Activated T-cell treated with anti-CD3 and anti-CD28 coated beads for 48 hours (primary cell): ENCODE results near the gene MCCD1.

Experiments
- DNase-seq: peaks from one replicate; pipeline ENCODE4 v3.0.0-alpha.2; 2020; ENCODE audit warnings: low read depth

The MCCD1 gene

DNA sequence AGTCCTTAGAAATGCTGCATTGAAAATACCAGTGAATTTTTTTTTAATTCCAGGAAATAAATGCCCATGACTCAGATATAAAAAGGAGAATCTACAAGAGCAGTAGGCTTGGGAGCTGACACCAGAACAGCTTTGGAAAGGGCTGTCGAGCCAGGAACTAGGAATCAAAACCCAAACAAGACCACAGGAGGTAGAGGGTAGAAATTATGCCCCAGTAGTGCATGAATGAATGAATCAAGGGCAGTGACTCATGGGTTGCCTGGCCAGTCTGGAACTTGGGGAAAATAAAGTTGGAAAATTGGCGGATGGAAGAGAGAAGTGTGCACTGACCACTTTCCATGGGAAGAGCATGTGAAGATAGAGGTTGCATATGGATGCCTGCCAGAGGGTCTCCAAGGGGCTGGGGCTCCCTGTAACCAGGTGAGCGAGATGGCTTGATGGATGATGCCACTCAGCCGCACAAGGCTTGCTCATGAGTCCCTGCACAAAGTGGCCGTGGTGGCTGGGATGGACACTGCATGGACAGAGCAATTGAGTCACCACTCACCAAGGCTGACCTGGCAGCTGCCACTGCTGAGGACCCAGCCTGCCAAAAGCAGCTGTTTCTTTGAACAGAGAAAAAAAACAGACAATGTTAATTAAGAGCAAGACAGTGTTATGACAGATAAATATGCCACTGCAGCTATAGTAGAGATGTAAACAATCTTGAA is 15.2 kb upstream of the MCCD1 start:
- DNase-seq, result no peak

DNA sequence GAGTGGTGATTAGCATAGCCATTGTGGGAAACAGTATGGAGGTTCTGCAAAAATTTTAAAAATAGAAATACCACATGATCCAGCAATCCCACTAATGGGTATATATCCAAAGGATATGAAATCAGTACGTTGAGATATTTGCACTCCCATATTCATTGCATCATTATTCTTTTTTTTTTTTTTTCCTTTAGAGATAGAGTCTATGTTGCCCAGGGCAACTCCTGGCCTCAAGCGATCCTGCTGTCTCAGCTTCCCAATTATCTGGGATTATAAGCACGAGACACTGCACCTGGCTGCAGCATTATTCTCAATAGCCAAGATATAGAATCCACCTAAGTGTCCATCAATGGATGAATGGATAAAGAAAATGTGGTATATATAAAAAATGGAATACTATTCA is 6.9 kb upstream of the MCCD1 start:
- no peak for DNase-seq

DNA sequence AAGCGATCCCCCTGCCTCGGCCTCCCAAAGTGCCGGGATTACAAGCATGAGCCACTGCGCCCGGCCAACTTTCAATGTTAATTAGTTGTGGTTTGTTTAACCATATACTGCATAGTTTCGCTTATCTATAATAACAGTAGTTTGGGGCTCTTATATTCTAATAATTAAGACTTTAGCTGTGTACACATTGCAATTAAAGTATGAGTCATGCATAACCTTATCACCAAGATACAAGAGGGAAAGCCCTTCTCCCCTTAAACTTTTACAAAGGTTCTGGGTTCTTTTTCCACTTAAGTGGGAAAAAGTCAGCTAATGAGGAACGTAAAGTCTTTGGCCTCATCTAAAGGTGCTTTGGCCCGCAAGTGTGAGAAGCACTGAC is 3.2 kb upstream of the MCCD1 start:
- DNase-seq, result no peak

DNA sequence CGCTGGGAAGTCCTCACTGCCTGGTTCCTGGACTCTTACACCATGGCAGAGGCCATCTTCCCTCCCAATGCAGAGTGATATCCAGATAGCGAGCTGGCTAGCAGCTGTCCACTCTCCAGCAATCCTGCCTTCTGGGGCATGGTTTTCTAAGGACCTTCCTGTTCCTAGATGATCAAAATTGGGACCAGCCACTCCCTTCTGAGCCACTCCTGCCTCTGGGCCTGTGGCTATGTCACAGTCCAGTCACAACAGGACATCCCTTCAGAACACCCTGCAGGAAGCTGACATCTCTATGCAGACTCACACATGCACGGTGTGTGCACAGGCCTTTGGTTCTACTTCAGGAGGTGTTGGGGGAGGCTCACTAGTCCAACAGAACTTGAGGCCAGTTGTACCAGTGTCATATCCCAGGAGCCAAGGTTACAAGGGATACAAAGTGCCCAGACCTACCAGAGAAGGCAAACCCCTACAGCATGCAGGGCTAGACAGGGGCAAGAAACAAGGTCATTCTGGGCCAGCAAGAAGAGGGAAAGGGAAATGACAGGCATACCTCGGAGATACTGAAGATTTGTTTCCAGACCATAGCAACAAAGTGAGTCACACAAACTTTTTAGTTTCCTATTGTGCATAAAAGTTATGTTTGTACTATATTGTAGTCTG is 2.7 kb upstream of the MCCD1 start:
- DNase-seq, result no peak

DNA sequence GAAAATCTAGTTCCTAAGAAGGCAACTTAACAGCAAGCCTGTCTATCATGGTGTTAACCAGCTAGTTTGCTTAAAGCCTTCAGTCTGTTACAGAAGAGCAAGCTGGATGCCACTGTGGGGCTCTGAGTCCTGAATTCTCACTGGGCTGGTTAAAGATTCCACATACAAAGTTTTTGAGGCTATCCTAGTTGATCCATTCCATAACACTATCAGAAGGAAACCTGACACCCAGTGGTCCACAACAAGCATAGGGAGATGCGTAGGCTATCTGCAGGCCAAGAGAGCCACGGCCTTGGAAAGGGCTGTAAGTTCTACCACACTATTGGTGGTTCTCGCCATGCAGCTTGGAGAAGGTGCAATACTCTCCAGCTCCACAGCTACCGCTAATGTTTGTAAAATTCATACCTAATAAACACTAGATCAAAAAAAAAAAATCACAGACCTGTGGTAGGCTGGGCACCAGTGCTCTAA is 420 bp upstream of the MCCD1 start:
- no peak for DNase-seq

DNA sequence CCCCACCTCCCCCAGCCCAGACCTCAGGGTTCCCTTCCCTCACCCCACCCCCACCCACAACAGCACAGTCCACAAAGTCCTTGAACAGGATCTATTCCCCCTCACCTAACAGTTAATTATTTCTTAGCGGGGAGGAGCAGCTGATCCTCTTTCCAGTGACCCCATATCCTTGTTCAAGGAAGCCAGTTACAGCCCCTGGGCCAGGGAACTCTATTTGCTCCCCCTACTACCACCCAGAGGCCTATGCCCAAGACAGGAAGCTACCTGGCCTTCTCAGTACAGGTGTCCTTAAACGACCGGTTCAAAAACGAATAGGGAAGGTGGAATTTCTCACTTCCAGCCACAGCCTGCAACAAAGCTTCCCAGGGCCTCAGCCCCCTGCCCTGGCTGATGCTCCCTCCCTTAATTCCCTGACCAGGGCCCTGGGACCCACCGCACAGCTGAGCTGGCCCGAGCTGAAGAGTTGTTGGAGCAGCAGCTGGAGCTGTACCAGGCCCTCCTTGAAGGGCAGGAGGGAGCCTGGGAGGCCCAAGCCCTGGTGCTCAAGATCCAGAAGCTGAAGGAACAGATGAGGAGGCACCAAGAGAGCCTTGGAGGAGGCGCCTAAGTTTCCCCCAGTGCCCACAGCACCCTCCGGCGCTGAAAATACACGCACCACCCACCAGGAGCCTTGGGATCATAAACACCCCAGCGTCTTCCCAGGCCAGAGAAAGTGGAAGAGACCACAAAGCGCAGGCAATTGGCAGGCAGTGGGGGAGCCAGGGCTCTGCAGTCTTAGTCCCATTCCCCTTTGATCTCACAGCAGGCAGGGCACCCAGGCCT is 778 bp downstream of the MCCD1 start:
- no peak for DNase-seq

DNA sequence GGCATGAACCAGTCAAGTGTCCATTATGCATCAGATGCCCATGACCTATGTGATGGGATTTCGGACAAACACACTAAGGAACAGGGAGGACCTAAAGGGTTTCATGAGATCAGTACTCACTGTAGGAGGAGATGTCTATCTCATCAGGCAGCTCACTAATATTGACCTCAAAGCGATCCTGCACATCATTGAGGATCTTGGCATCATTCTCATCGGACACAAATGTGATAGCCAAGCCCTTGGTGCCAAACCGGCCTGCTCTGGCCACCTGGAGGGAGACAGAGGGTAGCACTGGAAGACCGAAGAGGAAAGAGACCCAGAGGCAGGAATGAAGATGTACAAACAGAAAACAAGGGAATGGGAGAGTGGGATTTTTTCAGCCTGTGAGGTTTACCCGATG is 1.9 kb downstream of the MCCD1 start:
- DNase-seq, result no peak

DNA sequence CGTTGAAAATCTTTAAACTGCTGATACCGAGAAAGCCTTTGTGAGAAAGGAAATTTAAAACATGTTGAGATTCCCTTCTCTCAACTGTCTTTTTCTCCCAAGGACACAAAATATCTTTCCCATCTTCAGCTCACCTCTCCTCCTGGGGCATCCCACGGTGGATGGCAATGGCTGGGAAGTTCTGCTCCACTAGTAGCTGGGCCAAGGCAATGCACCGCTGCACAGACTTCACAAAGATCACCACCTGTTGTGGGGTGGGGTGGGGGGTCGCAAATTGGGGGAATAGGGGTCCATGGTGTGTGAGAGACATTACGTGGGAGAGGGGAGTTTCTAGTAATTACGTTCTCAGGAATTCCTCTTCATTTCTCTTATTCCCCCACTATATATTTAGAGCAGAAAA is 2.4 kb downstream of the MCCD1 start:
- no peak for DNase-seq

DNA sequence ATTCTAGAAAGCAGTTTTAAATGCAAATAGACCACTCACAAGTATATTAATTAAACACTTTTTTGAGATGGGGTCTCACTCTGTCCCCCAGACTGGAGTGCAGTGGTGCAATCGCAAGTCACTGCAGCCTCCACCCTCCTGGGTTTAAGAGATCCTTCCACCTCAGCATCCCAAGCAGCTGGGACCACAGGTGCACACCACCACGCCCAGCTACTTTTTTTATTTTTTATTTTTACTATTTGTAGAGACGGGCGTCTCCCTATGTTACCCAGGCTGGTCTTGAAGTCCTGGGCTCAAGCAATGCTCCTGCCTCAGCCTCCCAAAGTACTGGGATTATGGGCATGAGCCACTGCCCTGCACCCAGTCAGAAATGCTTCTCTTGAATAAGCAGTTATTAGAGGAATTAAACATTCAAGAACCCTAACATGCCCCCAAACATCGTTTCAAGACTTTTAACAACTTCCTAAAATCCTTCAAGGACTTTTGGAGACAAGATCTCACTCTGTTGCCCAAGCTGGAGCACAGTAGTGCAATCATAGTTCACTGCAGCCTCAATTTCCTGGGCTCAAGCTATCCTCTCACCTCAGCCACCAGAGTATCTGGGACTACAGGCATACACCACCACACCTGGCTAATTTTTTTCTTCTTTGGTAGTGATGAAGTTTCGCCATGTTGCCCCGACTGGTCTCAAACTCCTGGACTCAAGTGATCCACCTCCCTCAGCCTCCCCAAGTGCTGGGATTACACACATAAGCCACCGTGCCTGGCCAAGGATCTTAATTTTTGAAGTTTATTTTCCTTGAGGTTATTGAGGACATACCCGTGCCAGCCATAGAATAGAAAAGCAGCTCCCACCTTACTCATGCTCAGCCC is 3.2 kb downstream of the MCCD1 start:
- no peak for DNase-seq

DNA sequence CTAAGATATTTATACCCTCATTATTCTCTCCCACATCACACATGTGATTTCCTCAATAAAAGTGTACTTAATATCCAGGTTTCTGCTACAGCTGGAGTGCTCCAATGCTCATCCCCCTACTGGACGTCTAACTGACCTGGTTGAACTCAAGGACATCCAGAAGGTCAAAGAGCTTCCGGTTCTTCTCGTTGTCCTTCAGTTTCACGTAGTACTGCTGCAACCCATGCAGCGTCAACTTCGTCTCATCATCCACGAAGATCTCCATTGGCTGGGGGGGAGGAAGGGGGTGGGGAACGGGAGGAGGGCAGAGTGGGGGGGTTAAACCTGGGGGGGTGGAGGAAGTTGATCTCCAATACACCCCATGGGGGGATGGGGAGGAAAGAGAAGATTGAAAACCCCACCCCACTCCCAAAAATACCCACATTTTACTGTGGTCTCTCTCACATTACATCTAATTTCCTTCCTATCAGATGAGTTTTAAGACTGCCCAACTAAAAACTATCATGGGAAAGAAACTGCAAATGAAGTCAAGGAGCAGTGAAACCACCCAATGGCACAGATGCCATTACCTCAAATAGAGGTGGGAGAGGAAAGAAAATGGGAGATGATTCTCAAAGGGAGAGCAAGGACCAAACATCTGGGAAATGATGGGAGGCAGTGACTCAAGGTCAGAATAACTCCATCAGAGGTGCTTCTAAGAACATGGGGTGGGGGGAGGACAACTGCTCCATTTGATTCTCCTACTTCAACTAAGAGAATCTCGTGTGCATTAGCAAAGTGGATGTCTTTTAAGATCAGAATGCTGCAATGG is 4.1 kb downstream of the MCCD1 start:
- no peak for DNase-seq

DNA sequence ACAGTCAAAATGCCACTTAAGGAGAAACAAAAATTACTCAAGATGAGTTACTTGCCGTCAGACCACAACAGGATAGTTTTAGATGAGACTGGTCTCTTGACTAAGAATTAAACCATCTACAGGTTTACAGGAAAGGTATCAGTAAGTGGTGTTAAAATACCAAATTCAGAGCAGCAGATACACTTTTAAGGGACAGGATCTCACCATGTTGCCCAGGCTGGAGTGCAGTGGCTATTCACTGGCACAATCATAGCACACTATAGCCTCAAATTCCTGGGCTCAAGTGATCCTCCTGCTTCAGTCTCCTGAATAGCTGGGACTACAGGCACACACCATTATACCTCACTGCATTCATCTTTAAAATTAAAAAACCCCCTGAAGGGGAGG is 4.7 kb downstream of the MCCD1 start:
- no peak for DNase-seq

DNA sequence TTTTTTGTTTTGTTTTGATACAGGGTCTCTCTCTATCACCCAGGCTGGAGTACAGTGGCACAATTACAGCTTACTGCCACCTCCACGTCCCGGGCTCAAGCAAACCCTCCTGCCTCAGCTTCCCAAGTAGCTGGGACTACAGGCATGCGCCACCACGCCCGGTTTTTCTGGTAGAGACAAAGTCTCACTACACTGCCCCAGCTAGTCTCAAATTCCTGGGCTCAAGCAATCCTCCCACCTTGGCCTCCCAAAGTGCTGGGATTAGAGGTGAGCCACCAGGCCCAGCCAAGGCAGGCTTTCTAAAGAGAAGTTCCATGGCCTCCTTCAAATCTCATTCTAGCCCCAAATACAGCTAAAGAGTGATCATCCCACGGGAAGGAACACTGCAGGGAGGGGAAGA is 5.2 kb downstream of the MCCD1 start:
- DNase-seq, result no peak

DNA sequence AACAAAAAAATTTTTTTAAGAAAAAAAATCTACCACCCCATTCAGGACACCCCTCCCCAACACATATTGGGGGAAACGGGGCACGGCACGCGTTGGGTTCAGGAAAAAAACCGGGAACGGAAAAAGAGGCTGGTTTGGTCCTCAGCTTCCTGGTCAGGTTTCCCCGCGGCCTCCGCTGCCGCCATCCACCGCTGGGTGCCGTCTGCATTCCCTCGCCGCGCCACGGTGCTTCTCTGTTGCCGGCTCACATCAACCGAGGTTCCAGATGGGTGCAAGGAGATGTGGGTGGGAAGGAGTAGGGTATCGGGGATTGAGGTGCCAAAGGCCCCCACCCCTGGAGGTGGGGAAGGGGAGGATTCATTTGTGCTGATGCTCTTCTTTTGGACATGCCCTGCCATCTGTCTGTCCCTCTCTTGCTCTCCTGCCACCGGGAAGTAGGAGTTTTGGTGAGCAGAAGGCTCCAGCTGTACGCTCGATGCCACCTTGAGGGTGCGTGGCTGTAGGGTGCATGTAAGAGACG is 5.8 kb downstream of the MCCD1 start:
- DNase-seq, result no peak

DNA sequence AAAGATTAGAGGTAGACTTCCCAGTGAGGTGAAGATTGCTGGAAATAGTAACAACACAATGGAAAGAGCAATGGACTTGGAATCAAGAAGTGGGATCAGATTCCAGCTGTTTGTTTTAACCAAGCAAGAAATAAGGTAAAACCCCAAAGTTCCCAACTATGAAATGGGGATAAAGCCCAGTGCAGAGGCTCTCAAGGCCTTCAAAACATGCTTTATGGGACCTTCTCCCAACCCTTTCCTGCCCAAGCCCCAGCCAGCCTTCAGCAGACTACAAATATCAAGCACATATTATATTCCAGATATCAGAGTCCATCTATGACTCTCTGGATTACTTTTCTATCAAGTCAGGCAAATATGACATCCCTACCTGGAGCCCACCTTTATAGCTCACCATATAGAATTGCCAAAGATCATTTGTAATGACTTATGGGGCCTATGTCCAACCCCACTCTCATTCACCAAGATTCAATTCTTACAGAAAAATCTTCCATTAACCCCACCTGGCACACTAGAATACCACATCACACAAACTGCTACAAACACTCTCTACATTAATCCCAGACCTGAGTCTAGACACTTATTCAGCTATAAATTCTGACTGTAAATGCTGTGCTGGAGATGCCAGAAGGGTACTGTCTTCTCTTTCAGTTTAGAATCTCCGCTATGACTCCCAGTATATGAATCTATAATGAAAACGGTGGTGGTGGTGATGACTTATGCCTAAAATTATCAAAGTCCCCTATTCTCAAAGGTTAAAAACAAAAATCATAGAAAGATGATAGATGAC is 7.0 kb downstream of the MCCD1 start:
- no peak for DNase-seq

DNA sequence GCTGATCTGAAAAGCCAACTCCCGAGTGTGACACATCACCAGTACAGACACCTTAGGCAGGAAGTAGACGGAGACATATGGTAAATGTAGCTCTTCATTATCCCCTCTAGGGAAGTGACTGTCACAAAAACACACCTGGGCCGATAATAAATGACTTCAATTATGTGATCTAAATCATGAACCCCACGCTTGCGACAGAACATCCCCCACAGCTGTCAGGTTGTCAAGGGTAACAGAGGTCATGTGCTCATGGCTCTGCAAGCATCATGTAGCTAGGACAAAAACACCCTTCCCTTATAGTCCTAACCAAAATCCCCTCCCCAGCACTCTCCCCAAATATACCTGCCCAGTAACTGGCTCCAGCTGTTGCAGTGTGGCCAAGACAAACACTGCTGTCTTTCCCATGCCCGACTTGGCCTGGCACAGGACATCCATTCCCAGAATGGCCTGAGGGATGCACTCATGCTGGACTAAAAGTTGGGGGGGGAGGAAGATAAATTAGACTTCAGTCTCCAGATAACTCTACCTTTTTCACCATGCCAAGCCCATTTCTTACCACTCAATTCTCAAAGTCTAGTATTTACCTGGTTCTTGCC is 10.1 kb downstream of the MCCD1 start:
- no peak for DNase-seq

DNA sequence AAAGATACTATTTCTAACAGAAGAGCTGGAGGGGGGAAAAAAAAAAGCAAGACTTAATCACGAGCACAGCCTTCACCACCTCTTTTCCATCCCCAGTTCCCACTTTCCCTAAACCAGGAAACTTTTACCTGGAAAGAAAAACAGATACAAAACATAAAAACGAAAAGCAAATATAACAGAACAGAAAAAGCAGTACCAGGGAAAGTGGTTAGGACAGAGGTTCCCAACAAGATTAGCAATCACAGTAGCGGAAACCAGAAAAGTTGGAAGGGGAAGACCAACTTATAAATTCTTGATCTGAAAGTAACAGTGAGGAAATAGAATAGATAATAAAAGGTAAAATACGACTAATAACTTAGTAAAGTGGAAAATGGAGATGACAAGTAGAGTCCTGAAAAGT is 11.9 kb downstream of the MCCD1 start:
- DNase-seq, result no peak

DNA sequence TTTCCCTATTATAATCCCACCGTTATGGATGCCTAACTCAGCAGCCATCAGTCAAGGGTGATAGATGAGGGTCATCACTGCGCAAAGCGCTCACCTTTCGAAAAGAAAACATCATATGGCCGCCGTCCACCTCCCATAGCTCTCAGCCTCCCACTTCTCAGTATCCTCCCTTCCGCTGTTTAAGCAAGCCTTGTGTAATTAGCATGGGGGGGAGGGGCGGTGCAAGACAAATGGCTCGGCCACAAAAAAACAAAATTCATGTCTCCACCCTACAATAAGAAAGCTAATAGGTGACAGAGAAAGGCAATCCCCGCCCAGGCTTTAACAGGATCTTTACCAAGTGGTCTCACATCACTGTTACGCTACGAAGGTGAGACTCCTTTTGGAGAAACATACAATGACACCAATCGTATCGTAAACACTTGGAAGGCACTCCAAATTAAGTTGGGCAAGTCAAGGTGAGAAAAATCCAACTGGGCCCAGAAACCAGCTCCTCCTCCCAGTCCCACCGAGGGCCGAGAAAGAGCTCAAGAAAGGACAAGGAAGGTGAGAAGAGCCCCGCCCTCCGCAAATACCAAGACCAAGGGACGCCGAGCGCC is 12.4 kb downstream of the MCCD1 start:
- peak; percentile 43 for DNase-seq

DNA sequence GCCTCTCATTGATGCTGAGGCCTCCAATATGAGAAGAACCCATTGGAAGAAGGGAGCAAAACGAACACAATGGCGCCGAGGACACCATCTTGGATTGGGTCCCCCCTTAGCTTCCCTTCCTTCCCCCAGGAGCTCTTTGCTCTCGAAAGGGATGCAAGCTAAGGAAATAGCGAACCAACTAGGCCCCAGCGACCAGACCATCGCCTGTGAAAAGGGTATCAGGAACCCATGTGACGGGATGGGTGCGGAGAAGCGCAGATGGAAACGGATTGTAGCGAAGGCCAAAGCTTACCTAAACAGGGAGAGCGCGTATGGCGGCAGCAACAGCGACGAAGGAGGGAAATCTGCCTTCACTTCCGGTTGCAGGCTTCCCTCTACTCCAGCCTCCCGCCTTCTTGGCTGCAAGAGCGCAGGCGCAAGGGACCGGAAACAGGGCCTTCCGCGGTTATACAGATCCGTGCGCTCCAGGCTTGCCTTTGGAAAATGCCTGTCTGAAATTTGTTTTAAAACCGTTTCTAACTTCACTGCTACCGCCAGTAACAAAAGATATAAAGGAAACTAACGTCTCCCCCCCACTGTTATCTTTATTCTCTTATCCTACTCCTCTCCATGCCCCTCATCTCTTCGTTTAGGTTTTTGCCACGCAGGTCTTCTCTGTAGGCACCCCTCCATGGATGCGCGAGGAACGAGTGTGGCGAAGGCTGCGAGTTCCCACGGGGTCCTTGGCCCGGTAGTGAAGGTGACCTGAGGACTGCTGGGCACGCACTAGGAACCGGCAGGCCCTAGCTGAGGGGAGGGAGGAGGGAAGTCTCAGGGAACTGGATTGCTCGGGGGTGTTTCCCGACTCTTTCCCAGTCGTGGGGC is 13.1 kb downstream of the MCCD1 start, which contains the start of gene DDX39B:
Gene DDX39B (minus strand): TSS at position 346 of the 864 bp plus-strand sequence. CDS start 1,471 bp downstream, outside the sequence.
- DNase-seq, result peak; percentile 89
